Measurements from ENCODE around the gene UBE2S. TPM values are rescaled to one million over a fixed set of nuclear protein-coding genes. Genes with fewer than 3 reads are reported as not detected.
A peak's percentile ranks its signal among the peaks of the same experiment; 100 is the strongest.

Gene UBE2S
- total RNA-seq, 1 experiment from 2014 or later: 393 TPM

DNA sequence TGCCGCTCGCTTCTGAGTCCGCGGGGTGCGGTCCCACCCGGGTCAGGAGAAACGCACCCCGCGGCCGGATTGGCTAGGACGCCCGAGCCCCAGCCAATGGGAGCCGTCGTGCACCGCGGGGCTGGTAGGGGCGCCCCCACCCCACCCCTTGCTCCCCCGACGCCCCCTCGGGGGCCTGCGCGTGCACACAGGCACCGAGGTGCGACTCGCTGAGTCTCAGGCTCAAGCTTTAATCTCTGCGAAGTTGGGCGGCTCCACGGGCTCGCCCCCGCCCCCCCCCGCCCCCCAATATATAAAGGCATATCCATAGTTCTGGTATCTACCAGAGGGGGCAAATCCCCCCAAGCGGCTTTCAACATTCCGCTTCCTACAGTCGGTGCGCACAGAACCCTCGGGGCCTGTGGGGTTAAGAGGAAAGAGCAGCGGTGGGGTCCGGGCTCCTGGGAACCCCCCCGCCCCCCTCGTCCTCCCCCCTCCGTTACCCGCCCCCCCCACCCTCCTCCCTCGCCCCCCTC is 52.8 kb downstream of the UBE2S start, which contains the start of gene COX6B2:
Gene COX6B2, minus strand, starts transcription at position 22 of the 515 bp plus-strand sequence. CDS start 198 bp downstream, outside the sequence.
- DNase-seq: no peak
- H3K4me1 Mint-ChIP-seq: peaks cover 42 to 44% of the 10 kb centered on the region in 2 experiments
- Histone ChIP-seq H3K9ac (ENCODE audit: extremely low read depth, insufficient read length, low read length) (no peak within 1 kb of the TSS), H3K23ac (ENCODE audit: insufficient read length, low read depth, low read length) (no peak within 1 kb of the TSS), H4K20me1 (ENCODE audit: control insufficient read depth, insufficient read depth, insufficient read length) (no peaks in the 10 kb centered on the region), H4K5ac (ENCODE audit: insufficient read length, low read depth, low read length) (no peak within 1 kb of the TSS), H3K4me1 (ENCODE audit: insufficient read depth, low read length) (no peaks in the 10 kb centered on the region; the same call in 1 of the 2 replicates), H2BK20ac (ENCODE audit: low read depth, low read length, poor library complexity, severe bottlenecking) (no peak within 1 kb of the TSS), H2BK120ac (ENCODE audit: low read depth, low read length, poor library complexity, severe bottlenecking) (no peak within 1 kb of the TSS), H3K23me2 (ENCODE audit: insufficient read length, low read depth, low read length, poor library complexity, severe bottlenecking) (peaks cover 7% of the 10 kb centered on the region), H3T11ph (ENCODE audit: low read length) (no peak within 1 kb of the TSS), H3K14ac (ENCODE audit: insufficient read depth, low read length) (no peak within 1 kb of the TSS), H4K8ac (replicated peaks; ENCODE audit: insufficient read length, low read depth, low read length) (no peak within 1 kb of the TSS), H2BK15ac (ENCODE audit: low read depth, low read length) (no peak within 1 kb of the TSS), H3K56ac (ENCODE audit: insufficient read length, low read depth, low read length) (no peak within 1 kb of the TSS), H2BK12ac (ENCODE audit: insufficient read length, low read depth, low read length) (no peak within 1 kb of the TSS), H3K79me1 (ENCODE audit: insufficient read depth, low read depth, low read length, poor library complexity, severe bottlenecking) (no peaks in the 10 kb centered on the region), H3K79me2 (ENCODE audit: insufficient read depth, low read length) (no peaks in the 10 kb centered on the region), H2BK5ac (ENCODE audit: insufficient read length, low read length) (no peak within 1 kb of the TSS), H3K4me2 (ENCODE audit: insufficient read depth, insufficient read length, low read length) (peak within 1 kb of the TSS; percentile 65), H3K27me3 (ENCODE audit: insufficient read depth, low read length) (peaks cover 17% of the 10 kb centered on the region; the same call in 1 of the 2 replicates), H3K4ac (ENCODE audit: low read depth, low read length) (no peak within 1 kb of the TSS), H2AK5ac (ENCODE audit: insufficient read length, low read length) (no peak within 1 kb of the TSS), H3K27ac (ENCODE audit: insufficient read length, low read depth, low read length) (no peak within 1 kb of the TSS), H4K91ac (ENCODE audit: insufficient read length, low read depth, low read length) (no peak within 1 kb of the TSS), H3K18ac (ENCODE audit: insufficient read length, low read depth, low read length) (peak within 1 kb of the TSS; percentile 54), H2AFZ (ENCODE audit: low read length) (no peak within 1 kb of the TSS), H3K9me3 (ENCODE audit: control insufficient read depth, low read depth, low read length) (no peaks in the 10 kb centered on the region)
- peaks cover 86% of the 10 kb centered on the region for H3K27me3 Mint-ChIP-seq (ENCODE audit: low read depth)
- H3K4me3 Mint-ChIP-seq: peak within 1 kb of the TSS; percentile 60 to 85
- H3K36me3 Mint-ChIP-seq (ENCODE audit: insufficient read depth in 1 of 3, low read depth in 3 of 3): peaks cover 2 to 31% (median 6%) of the 10 kb centered on the region in 3 experiments; a peak in 5 of 7 replicates
- TF ChIP-seq, protein P1, sequence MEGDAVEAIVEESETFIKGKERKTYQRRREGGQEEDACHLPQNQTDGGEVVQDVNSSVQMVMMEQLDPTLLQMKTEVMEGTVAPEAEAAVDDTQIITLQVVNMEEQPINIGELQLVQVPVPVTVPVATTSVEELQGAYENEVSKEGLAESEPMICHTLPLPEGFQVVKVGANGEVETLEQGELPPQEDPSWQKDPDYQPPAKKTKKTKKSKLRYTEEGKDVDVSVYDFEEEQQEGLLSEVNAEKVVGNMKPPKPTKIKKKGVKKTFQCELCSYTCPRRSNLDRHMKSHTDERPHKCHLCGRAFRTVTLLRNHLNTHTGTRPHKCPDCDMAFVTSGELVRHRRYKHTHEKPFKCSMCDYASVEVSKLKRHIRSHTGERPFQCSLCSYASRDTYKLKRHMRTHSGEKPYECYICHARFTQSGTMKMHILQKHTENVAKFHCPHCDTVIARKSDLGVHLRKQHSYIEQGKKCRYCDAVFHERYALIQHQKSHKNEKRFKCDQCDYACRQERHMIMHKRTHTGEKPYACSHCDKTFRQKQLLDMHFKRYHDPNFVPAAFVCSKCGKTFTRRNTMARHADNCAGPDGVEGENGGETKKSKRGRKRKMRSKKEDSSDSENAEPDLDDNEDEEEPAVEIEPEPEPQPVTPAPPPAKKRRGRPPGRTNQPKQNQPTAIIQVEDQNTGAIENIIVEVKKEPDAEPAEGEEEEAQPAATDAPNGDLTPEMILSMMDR (conservative IDR thresholded peaks at IDR 0.05): 0 out of 3 replicates have a peak, but pooled peaks have one; percentile 18
- WGBS (ENCODE audit: extremely low coverage, insufficient read length, low lambda C conversion rate): no CpG with 5 or more reads among the region's 43 CpGs
- H3K9me3 Mint-ChIP-seq: no peaks in the 10 kb centered on the region; a peak in 1 of 5 replicates
- peak within 1 kb of the TSS in 1 of 3 experiments; percentile 55; a peak in 2 of 7 replicates for H3K27ac Mint-ChIP-seq
